GM23248 (cell line): ENCODE measurements around the gene CLPX.

Experiments used
- EZH2 ChIP-seq: fragments of 200-600 bp; sonication (generic); IDR thresholded peaks from 2 replicates; pipeline ENCODE4 v1.6.1; 2018; ENCODE audit warnings: antibody characterized with exemption, mild to moderate bottlenecking; ENCODE audit not compliant: insufficient read depth, poor library complexity, severe bottlenecking
- EZH2phosphoT487 ChIP-seq: fragments of 200-600 bp; sonication (generic); IDR thresholded peaks from 2 replicates; pipeline ENCODE4 v1.6.1; 2018; ENCODE audit warnings: antibody characterized with exemption, moderate library complexity, mild to moderate bottlenecking, low read depth; ENCODE audit not compliant: insufficient read depth

DNA sequence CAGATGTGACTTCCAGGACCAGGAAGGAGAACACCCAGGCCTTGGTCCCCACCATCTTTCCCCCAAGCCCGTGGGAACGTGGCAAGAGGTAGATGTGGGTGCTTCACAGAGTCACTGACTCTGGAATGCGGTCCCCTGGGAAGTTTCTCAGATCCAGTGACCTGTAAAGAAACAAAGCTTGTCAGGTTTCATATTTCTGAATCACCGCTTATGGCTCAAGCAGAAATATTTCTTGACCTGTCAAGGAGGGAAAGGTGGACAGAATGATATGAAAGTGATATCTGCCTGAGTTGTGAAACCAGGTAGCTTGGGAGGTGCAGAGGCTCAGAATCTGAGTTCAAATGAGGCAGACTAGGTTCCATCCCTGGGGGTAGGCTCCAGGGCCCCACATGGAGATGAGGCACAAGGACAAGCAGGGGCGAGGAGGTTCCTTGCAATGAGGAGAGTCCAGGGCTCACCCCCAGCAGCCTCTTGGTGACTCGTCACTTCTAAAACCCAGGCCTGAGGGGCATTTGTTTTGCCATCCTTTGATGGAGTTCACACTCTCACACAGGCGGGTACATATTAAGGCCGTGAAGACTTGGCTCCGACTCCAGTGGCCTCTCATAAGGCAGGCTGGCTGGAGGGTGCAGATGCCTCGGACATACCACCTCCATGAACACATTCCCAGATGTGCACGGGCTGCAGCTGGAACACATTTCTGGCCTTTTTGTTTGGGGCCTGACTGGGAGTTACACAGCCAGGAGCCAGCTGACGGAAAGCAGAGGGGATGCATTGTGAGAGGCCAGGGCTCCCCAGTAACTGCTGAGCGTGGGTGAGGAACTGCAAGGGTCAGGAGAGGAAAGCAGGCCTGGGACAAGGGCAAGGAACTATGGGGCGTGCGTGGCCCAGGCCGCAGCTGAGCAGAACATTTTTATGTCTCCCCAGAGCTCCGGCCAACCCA, 24.8 kb upstream of the CLPX start:
- no peak for TF ChIP-seq EZH2
- no peak for TF ChIP-seq EZH2phosphoT487
